Stimulated activated CD4-positive, alpha-beta T cell treated with anti-CD3 and anti-CD28 coated beads, Interleukin-4, amount 100 ng/mL, for 4 hours (primary cell): ENCODE data around the gene FAU.

Experiments used
- DNase-seq, 2 experiments: peaks; one replicate each; pipeline ENCODE4 v3.0.0-alpha.2; 2020

Gene FAU

DNA sequence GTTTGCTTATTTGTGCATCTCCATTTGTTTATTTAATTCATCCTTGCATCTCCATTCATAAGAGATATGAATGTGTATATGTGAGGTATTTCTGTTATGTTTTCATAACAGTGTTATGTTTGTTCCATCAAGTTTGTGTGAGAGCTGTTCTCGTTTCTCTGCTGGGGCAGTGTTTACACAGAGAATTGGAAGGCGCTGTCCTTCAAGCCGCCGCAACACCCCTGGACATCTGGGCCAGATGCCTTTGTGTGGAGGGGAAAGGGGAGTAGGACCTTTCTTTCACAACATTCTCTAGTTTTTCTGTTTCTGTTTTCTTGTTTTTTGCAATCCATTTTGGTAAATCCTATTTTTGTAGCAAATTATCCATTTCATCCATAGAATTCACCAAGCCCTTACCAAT lies 17.3 kb downstream of the FAU start:
- no peak for DNase-seq

- no peak for DNase-seq
These were observed 18.5 kb downstream of the FAU start for GRCh38 chr11:65103476-65103875.

DNA sequence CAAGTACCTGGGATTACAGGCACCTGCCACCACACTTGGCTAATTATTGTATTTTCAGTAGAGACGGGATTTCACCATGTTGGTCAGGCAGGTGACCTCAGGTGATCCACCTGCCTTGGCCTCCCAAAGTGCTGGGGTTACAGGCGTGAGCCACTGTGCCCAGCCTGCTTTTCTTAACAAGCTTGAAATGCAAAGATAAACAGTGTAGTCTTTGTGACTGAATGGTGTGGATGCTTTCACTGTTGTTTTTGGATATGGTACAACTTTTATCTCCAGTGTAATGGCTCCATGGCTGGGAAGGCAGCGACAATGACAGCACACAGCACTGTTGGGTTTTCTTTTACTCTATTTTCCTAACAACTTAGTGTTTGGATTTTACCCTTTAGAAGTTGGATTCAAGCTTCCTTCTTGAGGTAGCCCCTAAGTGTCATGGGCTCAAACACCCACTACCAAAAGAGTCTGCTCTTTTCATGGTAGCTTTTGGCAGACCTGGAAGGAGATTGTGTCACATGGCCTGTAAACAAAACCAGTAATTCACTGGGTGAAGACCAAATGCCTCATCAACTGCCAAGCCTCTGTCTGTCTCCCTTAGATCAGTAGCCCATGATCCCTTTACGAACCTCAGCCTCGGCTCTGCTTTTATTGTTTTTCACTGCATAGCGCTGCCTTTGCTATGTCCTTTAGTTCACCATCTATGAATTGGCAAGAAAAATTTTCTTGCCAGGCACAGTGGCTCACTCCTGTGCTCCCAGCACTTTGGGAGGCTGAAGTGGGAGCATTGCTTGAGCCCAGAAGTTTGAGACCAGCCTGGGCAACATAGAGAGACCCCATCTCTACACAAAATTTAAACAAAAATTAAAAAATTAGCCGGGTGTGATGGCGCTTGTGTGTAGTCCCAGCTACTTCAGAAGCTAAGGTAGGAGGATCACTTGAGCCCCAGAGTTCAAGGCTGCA lies 19.5 kb downstream of the FAU start:
- DNase-seq = no peak

- DNase-seq = no peak
These were observed 21.1 kb downstream of the FAU start for GRCh38 chr11:65100674-65101350.

GRCh38 chr11:65096926-65097325 lies 25.0 kb downstream of the FAU start:
- no peak for DNase-seq

- DNase-seq = peak; percentile 74 to 82
These were observed 25.7 kb downstream of the FAU start, which contains the start of gene VPS51 for GRCh38 chr11:65095974-65096806. VPS51 (plus strand) TSS chr11:65096214; CDS start chr11:65096251, 37 bp downstream.

- DNase-seq = no peak
These were observed 26.5 kb downstream of the FAU start for GRCh38 chr11:65095427-65095826.

- no peak for DNase-seq
These were observed 31.3 kb downstream of the FAU start for GRCh38 chr11:65090628-65091027.

DNA sequence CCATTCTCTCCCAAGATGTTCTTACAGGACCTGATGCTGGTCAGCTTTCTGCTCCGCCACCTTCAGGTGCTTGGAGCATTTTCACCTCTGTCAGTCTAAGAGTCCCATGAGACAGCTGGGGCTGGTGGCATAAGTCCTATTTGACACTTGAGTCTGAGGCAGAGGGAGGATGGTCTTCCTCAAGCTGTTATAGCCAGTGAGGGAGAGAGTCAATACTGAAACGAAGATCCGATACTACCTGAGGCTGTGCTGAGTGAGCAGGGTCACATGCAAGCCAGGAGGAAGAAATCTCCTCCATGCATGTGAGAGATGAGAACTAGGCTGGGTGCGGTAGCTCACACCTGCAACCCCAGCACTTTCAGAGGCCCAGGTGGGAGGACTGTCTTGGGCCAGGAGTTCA lies 32.3 kb downstream of the FAU start:
- no peak for DNase-seq

DNA sequence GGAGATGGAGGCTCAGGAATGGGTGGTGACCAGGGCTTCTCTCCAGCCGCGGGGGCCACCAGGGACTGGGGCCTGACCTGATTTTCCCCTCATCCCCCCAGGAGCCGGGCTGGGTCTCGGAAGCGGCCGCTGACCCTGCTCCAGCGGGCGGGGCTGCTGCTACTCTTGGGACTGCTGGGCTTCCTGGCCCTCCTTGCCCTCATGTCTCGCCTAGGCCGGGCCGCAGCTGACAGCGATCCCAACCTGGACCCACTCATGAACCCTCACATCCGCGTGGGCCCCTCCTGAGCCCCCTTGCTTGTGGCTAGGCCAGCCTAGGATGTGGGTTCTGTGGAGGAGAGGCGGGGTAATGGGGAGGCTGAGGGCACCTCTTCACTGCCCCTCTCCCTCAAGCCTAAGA lies 34.1 kb downstream of the FAU start:
- no peak for DNase-seq

- no peak for DNase-seq
These were observed 34.7 kb downstream of the FAU start for GRCh38 chr11:65087216-65087615.

- no peak for DNase-seq
These were observed 35.1 kb downstream of the FAU start for GRCh38 chr11:65086809-65087208.

GRCh38 chr11:65085446-65085845 lies 36.5 kb downstream of the FAU start:
- DNase-seq = no peak

DNA sequence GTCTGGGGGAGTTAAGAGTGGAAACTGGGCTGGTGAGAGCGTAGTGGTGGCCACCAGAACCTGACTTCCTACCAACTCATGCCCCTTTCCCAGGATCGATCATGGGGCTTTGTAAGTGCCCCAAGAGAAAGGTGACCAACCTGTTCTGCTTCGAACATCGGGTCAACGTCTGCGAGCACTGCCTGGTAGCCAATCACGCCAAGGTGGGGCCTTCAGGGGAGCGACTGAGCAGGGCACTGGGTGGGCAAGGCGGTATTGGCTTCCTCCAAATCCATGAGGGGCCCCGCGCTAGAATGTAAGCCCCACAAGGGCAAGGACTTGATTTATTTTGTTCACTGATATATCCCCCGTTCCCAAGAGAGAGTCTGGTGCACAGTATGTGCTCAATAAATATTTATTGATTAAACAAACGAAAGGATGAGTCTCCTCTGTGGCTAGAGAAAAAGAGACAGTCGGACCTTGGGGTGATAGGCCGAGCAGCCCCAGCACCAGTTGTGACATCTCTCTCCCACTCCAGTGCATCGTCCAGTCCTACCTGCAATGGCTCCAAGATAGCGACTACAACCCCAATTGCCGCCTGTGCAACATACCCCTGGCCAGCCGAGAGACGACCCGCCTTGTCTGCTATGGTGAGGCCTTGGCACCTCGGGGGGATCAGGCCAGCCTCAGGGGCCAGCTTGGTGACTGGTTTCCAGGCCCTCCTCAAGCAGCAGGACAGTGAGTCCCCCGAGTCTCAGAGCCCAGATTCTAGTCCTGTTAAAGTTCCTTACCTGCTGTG lies 37.1 kb downstream of the FAU start:
- DNase-seq = no peak

GRCh38 chr11:65083834-65084597 lies 37.9 kb downstream of the FAU start, which contains the start of the genes CDCA5 and ZFPL1:
CDCA5 (minus strand) TSS chr11:65084040; CDS start chr11:65083978, 62 bp downstream.
ZFPL1 (plus strand) TSS chr11:65084222; CDS start chr11:65084699, 477 bp downstream.
- peak; percentile 93 to 94 for DNase-seq

- DNase-seq = no peak
These were observed 38.6 kb downstream of the FAU start for GRCh38 chr11:65083134-65083833.

- DNase-seq = no peak
These were observed 43.1 kb downstream of the FAU start for GRCh38 chr11:65078786-65079342.

DNA sequence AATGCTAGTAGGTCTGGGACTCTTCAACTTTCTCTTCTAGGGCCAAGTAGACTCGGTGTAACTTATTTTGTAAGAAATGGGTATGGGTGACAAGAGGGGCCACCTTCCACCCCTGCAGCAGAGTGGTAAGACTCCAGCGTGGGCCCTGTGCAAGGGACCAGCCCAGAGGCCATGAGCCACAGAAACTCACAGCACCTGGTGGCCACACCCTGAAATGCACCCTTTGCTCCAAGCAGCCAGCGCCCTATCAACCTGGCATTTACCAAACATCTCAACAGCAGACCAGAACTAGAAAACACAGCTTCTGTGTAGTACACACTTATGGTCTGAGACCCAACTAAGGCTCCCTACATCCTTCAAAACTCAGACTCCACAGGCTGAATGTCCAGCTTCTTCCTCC lies 43.8 kb downstream of the FAU start:
- DNase-seq = peak; percentile 60 to 62

DNA sequence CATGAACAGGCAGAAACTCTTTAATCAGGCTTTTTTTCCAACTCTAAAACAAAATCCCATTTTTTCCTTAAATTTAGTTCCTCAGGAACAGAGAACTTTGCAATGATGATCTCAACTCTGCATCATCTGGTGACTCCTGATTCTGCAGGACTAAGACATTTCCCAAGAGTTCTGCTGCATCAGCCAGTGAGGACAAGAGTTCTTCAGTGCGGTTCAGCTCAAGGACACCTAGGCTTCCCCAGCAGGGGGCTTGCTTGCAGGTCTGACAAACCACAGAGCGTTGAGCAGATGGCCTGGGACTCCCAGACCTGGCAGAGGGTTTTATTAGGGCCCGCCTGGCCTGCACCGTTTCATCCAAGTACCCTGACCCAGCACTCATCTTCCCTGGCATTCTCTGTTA lies 44.5 kb downstream of the FAU start:
- no peak for DNase-seq

DNA sequence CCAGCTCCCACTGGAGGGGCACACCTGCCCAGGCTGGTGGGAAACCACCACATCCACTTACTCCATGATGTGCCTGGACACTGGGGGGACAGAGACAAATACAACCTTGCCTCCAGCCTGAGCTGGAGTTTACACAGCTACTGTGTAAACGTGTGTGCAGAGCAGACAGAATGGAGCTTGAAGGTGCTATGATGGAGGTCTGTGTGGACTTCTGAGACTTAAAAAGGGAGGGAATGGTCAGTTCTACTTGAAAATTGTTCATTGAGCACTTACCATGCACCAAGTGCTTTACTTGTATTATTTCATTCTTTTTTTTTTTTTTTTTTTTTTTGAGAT lies 49.3 kb downstream of the FAU start:
- no peak for DNase-seq
